Measurements from ENCODE around the gene ONECUT1. TPM values are rescaled to one million over a fixed set of nuclear protein-coding genes. Genes with fewer than 3 reads are reported as not detected.

The ONECUT1 gene
- total and polyA plus RNA-seq, 11 donors = not detected

DNA sequence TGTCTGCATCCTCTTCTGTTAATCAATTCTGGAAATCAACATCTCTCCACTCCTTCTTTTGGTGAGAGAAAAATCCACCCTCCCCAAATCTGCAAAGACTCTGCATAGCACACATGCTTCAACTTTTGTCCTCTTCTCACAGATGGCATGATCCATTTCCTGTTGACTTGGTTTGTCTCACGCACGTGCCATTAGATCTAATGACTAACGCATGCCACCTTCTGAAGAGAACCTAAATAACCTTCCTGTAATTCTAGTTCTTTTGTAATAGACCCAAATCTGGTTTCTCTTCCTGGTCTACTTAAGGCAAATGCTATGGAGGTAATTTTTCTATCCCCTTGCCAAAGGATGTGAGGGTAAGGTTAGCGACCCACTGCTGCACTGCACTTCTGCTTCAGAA, 60.0 kb downstream of the ONECUT1 start:
- 49 to 58% (median 54%) methylated on average over 4 of the region's 4 CpGs for WGBS, 4 donors
- Histone ChIP-seq H3K4me1 (peaks cover 0 to 32% (median 10%) of the 10 kb centered on the region in 12 donors), H3K27me3 (no peaks in the 10 kb centered on the region), H3K4me3 (no peak overlapping the region), H3K27ac (no peak overlapping the region), H3K36me3 (no peaks in the 10 kb centered on the region), H3K9me3 (no peaks in the 10 kb centered on the region)
- ATAC-seq = no peak
- intact Hi-C loops (cut with DNase I) = loop anchor here (5.0 to 10.0 kb wide), 10 partner anchors 45 to 405 kb away; partner anchors contain the start of gene ATOSA (in 4 of the 10)
- no peak for DNase-seq
- TF ChIP-seq, protein P1, sequence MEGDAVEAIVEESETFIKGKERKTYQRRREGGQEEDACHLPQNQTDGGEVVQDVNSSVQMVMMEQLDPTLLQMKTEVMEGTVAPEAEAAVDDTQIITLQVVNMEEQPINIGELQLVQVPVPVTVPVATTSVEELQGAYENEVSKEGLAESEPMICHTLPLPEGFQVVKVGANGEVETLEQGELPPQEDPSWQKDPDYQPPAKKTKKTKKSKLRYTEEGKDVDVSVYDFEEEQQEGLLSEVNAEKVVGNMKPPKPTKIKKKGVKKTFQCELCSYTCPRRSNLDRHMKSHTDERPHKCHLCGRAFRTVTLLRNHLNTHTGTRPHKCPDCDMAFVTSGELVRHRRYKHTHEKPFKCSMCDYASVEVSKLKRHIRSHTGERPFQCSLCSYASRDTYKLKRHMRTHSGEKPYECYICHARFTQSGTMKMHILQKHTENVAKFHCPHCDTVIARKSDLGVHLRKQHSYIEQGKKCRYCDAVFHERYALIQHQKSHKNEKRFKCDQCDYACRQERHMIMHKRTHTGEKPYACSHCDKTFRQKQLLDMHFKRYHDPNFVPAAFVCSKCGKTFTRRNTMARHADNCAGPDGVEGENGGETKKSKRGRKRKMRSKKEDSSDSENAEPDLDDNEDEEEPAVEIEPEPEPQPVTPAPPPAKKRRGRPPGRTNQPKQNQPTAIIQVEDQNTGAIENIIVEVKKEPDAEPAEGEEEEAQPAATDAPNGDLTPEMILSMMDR (IDR thresholded peaks at IDR 0.05) = no peak
- TF ChIP-seq POLR2A (IDR thresholded peaks at IDR 0.05) = no peak

DNA sequence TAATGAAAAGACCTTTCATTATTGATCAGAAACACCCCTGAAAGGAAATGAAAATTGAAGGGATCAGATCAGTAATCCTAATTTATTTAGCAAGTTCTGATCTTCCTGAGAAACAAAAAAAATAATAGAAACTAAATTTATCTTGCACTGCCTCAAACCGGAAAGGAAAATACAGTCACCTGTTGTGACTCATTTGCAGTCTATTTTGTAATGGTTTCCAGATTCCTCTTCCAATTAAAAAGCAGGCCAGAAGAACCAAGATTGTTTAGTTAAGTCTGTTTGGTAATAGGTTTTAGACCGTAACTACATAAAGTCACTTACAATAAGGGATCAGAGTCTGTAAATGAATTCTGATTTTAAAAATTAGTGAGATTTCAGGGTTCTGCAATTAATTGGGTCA, 61.2 kb downstream of the ONECUT1 start:
- 75 to 82% (median 77%) methylated on average over 2 of the region's 2 CpGs for WGBS, 4 donors
- Histone ChIP-seq H3K27me3 (no peaks in the 10 kb centered on the region), H3K9me3 (no peaks in the 10 kb centered on the region), H3K4me1 (peaks cover 0 to 27% (median 8%) of the 10 kb centered on the region in 12 donors), H3K4me3 (no peak overlapping the region), H3K36me3 (no peaks in the 10 kb centered on the region), H3K27ac (no peak overlapping the region)
- DNase-seq (no peak), ATAC-seq (no peak)
- TF ChIP-seq, protein P1 (IDR thresholded peaks at IDR 0.05) = no peak
- no peak for TF ChIP-seq POLR2A (IDR thresholded peaks at IDR 0.05)
- intact Hi-C loops (cut with DNase I) = no loop called here

DNA sequence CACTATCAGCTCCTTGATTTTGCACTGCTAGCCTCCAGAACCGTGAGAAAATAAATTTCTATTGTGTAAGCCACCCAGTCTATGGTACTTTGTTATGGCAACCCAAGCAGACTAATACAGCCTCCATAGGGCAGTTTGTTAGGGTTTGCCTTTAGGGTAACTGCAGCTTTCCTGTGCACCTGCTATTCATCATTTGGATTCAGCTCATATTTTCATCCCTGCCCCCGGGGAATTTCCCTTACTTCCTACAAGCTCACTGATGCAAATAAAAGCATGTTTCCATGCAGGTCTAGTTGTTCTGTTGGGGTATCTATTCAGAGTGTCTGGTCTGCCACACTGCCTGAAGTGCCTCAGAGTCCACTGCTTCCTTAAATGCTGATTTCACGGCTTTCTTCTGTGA, 62.3 kb downstream of the ONECUT1 start:
- no peak for DNase-seq
- H3K4me1 ChIP-seq = peaks cover 0 to 21% (median 3%) of the 10 kb centered on the region in 12 donors
- no peaks in the 10 kb centered on the region for H3K36me3 ChIP-seq
- intact Hi-C loops (cut with DNase I) = no loop called here
- no peak overlapping the region for H3K27ac ChIP-seq
- TF ChIP-seq, protein P1 (IDR thresholded peaks at IDR 0.05) = no peak
- no peak for TF ChIP-seq POLR2A (IDR thresholded peaks at IDR 0.05)
- no peak for ATAC-seq
- H3K27me3 ChIP-seq = no peaks in the 10 kb centered on the region
- 67 to 81% (median 74%) methylated on average over 3 of the region's 3 CpGs for WGBS, 4 donors
- H3K9me3 ChIP-seq = no peaks in the 10 kb centered on the region
- H3K4me3 ChIP-seq = no peak overlapping the region

DNA sequence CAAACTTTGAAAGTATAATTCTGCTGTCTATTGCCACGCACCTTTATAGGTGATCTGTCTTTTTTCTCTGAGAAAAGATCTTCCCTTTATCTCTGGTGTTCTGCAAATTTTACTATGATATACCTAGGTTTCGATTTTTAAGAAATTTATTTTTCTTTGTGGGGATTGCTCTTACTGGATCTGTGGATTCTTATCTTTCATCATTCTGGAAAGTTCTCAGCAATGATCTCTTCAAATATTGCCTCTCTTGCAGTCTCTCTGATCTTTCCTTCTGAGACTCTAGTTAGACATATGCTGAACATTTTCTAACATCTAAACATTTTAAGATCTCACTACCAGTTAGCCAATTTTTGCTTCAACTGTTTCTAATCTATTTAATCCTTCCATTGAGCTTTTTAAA, 63.9 kb downstream of the ONECUT1 start:
- Histone ChIP-seq H3K4me3 (no peak overlapping the region), H3K27me3 (no peaks in the 10 kb centered on the region), H3K27ac (no peak overlapping the region), H3K36me3 (no peaks in the 10 kb centered on the region), H3K9me3 (no peaks in the 10 kb centered on the region), H3K4me1 (peaks cover 0 to 14% (median 0%) of the 10 kb centered on the region in 12 donors)
- DNase-seq (no peak), ATAC-seq (no peak)
- TF ChIP-seq, protein P1 (IDR thresholded peaks at IDR 0.05) = no peak
- TF ChIP-seq POLR2A (IDR thresholded peaks at IDR 0.05) = no peak
- intact Hi-C loops (cut with DNase I) = no loop called here
- WGBS, 4 donors = 91 to 94% (median 93%) methylated on average over 2 of the region's 2 CpGs
